Endothelial cell of umbilical vein (primary cell): ENCODE measurements around the gene ARF4. TPM values are rescaled to one million over a fixed set of nuclear protein-coding genes. Genes with fewer than 3 reads are reported as not detected.

Experiments
- BruUV-seq: library from RNA; stranded (reverse); fragments of 400-500 nt; replicated peaks from 2 replicates; lab custom pipeline; 2021; lab: Mats Ljungman, UMichigan
- CTCF ChIA-PET: fragments of 300-600, 350-600 bp; sonication (Branson Sonifier 250); formaldehyde crosslinking; loops from one replicate; lab custom pipeline; 2021; ENCODE audit warnings: antibody characterized with exemption, inconsistent platforms; lab: Charles Lee
- POLR2A ChIA-PET: fragments of 300-600, 350-600 bp; sonication (Branson Sonifier 250); formaldehyde crosslinking; loops from one replicate; lab custom pipeline; 2021; ENCODE audit warnings: antibody characterized with exemption, inconsistent platforms; lab: Charles Lee
- DNase-seq: peaks from one replicate; pipeline ENCODE4 v3.0.0-alpha.2; 2011; ENCODE audit warnings: low read depth, low spot score
- FAIRE-seq: peaks from 2 replicates; lab custom pipeline; 2011; peaks lifted over from hg19 to GRCh38; lab: Jason Lieb, UNC
- H2AFZ ChIP-seq: 2 replicates; pipeline ENCODE4 v1.6.0; 2012; ENCODE audit warnings: low read depth, low read length, control low read depth, inconsistent platforms
- H3K27ac ChIP-seq: 2 replicates; pipeline ENCODE4 v1.5.1; 2011; ENCODE audit warnings: low read depth, mild to moderate bottlenecking, control low read depth, low read length, moderate library complexity; ENCODE audit not compliant: insufficient read depth
- H3K27me3 ChIP-seq, 2 experiments: 2 replicates each; pipeline versions ENCODE4 v1.6.0 to v1.6.1; 2011; ENCODE audit warnings: low read length in 2 of 2, mixed read lengths in 1 of 2; ENCODE audit not compliant: control insufficient read depth in 2 of 2, insufficient read depth in 2 of 2
- H3K36me3 ChIP-seq, 2 experiments: 2 replicates in 1 of 2; 3 replicates in 1 of 2; pipeline ENCODE4 v1.5.1; 2011; ENCODE audit warnings: low read length in 2 of 2, mild to moderate bottlenecking in 1 of 2, moderate library complexity in 1 of 2; ENCODE audit not compliant: control insufficient read depth in 2 of 2, insufficient read depth in 2 of 2; ENCODE audit errors: extremely low read depth in 1 of 2
- H3K4me1 ChIP-seq: 3 replicates; pipeline ENCODE4 v1.5.1; 2011; ENCODE audit warnings: mild to moderate bottlenecking, low read length; ENCODE audit not compliant: control insufficient read depth, insufficient read depth; ENCODE audit errors: extremely low read depth
- H3K4me2 ChIP-seq: 2 replicates; pipeline ENCODE4 v1.6.1; 2011; ENCODE audit warnings: low read length, control low read depth, mixed read lengths; ENCODE audit not compliant: insufficient read depth
- H3K4me3 ChIP-seq, 3 experiments: fragments of 200-600 bp in 1 of 3; sonication (generic), shearing (Covaris generic) in 1 of 3; replicated peaks in 1 of 3; 2 replicates each; pipeline ENCODE4 v1.5.1; 2011 to 2016; ENCODE audit warnings: control low read depth in 3 of 3, low read length in 3 of 3, mild to moderate bottlenecking in 2 of 3, inconsistent platforms in 1 of 3, low read depth in 1 of 3, moderate library complexity in 1 of 3; ENCODE audit not compliant: insufficient read depth in 1 of 3
- H3K79me2 ChIP-seq: 2 replicates; pipeline ENCODE4 v1.6.0; 2012; ENCODE audit warnings: low read length, inconsistent platforms; ENCODE audit not compliant: control insufficient read depth, insufficient read depth
- H3K9ac ChIP-seq: replicated peaks from 2 replicates; pipeline ENCODE3; 2011; ENCODE audit warnings: low read length, control low read depth; ENCODE audit not compliant: insufficient read depth; ENCODE audit errors: extremely low read depth
- H3K9me1 ChIP-seq: replicated peaks from 3 replicates; pipeline ENCODE4 v1.6.0; 2011; ENCODE audit warnings: mild to moderate bottlenecking, low read length; ENCODE audit not compliant: control insufficient read depth, insufficient read depth; ENCODE audit errors: extremely low read depth
- H3K9me3 ChIP-seq: replicated peaks from 2 replicates; pipeline ENCODE4 v1.5.1; 2012; ENCODE audit warnings: low read length, inconsistent platforms; ENCODE audit not compliant: control insufficient read depth, insufficient read depth
- H4K20me1 ChIP-seq: replicated peaks from 2 replicates; pipeline ENCODE3; 2011; ENCODE audit warnings: mild to moderate bottlenecking, low read length; ENCODE audit not compliant: control insufficient read depth, insufficient read depth; ENCODE audit errors: extremely low read depth
- EZH2 ChIP-seq: IDR thresholded peaks from 2 replicates; pipeline ENCODE4 v1.6.1; 2012; ENCODE audit warnings: borderline replicate concordance, low read depth, mild to moderate bottlenecking, moderate library complexity, low read length, inconsistent platforms; ENCODE audit not compliant: severe bottlenecking
- FOS ChIP-seq: IDR thresholded peaks from 2 replicates; pipeline ENCODE4 v1.6.1; 2011; ENCODE audit warnings: mild to moderate bottlenecking, low read length, moderate library complexity, borderline replicate concordance; ENCODE audit not compliant: insufficient read depth
- GATA2 ChIP-seq: IDR thresholded peaks from 2 replicates; pipeline ENCODE4 v1.7.0; 2011; ENCODE audit warnings: low read depth, mild to moderate bottlenecking, moderate library complexity, mixed read lengths, low read length; ENCODE audit not compliant: insufficient read length, insufficient read depth
- JUN ChIP-seq: IDR thresholded peaks from 2 replicates; pipeline ENCODE4 v1.6.1; 2011; ENCODE audit warnings: borderline replicate concordance, low read depth; ENCODE audit not compliant: insufficient read length, insufficient read depth
- POLR2A ChIP-seq: IDR thresholded peaks from 2 replicates; pipeline ENCODE4 v1.6.1; 2012; ENCODE audit warnings: low read depth, mild to moderate bottlenecking, control low read depth, low read length
- dilution Hi-C: fragments of 300-500 bp; cut with MboI; formaldehyde crosslinking; loops from one replicate; pipeline ENCODE4 v1.15.0; 2019; ENCODE audit warnings: low sequenced_read_pairs; ENCODE audit not compliant: extremely low pct_ligation_motif_present
- intact Hi-C: fragments of 100-400 bp; cut with micrococcal nuclease; formaldehyde crosslinking; loops from one replicate; pipeline ENCODE4 v1.10.0; 2022
- polyA plus RNA-seq, 4 experiments: library from polyadenylated mRNA; depleted of rRNA in 3 of 4; stranded (reverse) in 3 of 4; unstranded in 1 of 4; fragments of >200 nt; gene quantifications; 2 replicates each; pipeline versions ENCODE4 v1.2.1 to v1.2.3, GENCODE V29; 2011 to 2012; ENCODE audit warnings: missing spikeins in 1 of 4
- total RNA-seq: library from RNA; stranded (reverse); gene quantifications from 2 replicates; pipeline ENCODE4 v1.2.3, GENCODE V29; 2021
- TF ChIP-seq, protein P1 (sequence below), 2 donors: IDR thresholded peaks; 1 replicate in 1 of 2; 2 replicates in 1 of 2; pipeline ENCODE4 v1.5.1; 2011; ENCODE audit warnings: low read length in 2 of 2, mild to moderate bottlenecking in 2 of 2, moderate library complexity in 2 of 2, control low read depth in 1 of 2, inconsistent platforms in 1 of 2, low read depth in 1 of 2; ENCODE audit not compliant: insufficient read depth in 1 of 2; ENCODE audit errors: extremely low read depth in 1 of 2
- TF ChIP-seq, protein P2 (sequence below): IDR thresholded peaks from 2 replicates; pipeline ENCODE4 v1.6.1; 2011; ENCODE audit not compliant: insufficient read depth, insufficient read length

Gene ARF4
- total and polyA plus RNA-seq, 2 donors (not counting 3 experiments of a cell fraction or from before 2014, with no cell fraction given) = 239 to 249 TPM

DNA sequence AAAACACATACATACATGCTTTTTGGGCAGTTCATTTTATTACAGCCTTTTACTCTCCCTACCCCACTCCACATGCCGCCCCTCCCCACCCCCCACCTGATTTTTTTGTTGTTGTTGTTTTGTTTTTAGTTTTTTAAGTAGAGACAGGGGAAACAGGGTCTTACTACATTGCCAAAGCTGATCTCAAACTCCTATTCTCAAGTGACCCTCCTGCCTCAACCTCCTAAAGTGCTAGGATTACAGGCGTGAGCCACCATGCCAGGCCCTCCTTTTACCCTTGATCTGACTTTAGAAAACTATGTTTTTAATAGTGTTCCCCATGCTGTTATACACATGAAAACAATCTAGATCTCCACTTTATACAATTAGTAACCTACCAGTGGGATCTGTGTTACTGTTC lies 26.3 kb downstream of the ARF4 start:
- POLR2A ChIA-PET = no interaction called here
- Histone ChIP-seq H3K4me1 (peaks cover 5% of the 10 kb centered on the region), H2AFZ (no peak overlapping the region), H3K4me3 (no peak overlapping the region), H3K36me3 (peaks cover 18 to 28% of the 10 kb centered on the region in 2 experiments), H3K4me2 (no peak overlapping the region), H3K9me3 (no peaks in the 10 kb centered on the region), H3K9me1 (no peaks in the 10 kb centered on the region), H4K20me1 (peaks cover 2% of the 10 kb centered on the region), H3K27ac (no peak overlapping the region), H3K9ac (no peak overlapping the region), H3K79me2 (peaks cover 16% of the 10 kb centered on the region), H3K27me3 (no peaks in the 10 kb centered on the region)
- no TSS peak for BruUV-seq
- CTCF ChIA-PET = no interaction called here
- intact Hi-C loops (no loop called here), dilution Hi-C loops (no loop called here)
- DNase-seq = no peak
- TF ChIP-seq GATA2 (no peak), POLR2A (no peak), JUN (no peak)
- TF ChIP-seq, protein P1, sequence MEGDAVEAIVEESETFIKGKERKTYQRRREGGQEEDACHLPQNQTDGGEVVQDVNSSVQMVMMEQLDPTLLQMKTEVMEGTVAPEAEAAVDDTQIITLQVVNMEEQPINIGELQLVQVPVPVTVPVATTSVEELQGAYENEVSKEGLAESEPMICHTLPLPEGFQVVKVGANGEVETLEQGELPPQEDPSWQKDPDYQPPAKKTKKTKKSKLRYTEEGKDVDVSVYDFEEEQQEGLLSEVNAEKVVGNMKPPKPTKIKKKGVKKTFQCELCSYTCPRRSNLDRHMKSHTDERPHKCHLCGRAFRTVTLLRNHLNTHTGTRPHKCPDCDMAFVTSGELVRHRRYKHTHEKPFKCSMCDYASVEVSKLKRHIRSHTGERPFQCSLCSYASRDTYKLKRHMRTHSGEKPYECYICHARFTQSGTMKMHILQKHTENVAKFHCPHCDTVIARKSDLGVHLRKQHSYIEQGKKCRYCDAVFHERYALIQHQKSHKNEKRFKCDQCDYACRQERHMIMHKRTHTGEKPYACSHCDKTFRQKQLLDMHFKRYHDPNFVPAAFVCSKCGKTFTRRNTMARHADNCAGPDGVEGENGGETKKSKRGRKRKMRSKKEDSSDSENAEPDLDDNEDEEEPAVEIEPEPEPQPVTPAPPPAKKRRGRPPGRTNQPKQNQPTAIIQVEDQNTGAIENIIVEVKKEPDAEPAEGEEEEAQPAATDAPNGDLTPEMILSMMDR (IDR thresholded peaks at IDR 0.05; ENCODE audit: extremely low read depth in 1 of 2, insufficient read depth in 1 of 2, low read depth in 1 of 2, low read length in 2 of 2) = no peak
- no peak for FAIRE-seq

DNA sequence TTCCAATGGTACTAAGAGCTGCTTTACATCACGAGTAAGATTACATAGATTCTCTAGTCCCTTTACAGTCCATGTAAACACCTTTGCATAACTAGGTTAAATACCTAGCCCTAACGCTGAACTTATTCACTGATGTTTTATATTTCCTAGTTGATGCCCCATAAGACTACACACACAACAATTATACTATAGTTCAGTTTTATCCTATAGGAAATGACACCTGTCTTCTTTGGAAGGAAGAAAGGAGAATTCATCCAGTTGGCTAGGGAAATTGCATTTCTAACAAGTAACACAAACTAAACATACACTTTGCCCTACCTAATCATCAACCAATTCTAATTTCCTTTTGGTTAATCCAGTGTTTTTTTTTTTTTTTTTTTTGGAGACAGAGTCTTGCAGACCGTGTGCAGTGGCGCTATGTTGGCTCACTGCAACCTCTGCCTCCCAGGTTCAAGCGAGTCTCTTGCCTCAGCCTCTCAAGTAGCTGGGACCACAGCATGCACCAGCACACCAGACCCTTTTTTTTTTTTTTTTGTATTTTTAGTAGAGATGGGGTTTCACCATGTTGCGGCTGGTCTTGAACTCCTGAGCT lies 27.2 kb downstream of the ARF4 start:
- no TSS peak for BruUV-seq
- no peak overlapping the region for H3K4me3 ChIP-seq
- H4K20me1 ChIP-seq = peaks cover 2% of the 10 kb centered on the region
- no peak for DNase-seq
- H3K79me2 ChIP-seq = peaks cover 9% of the 10 kb centered on the region
- no peaks in the 10 kb centered on the region for H3K27me3 ChIP-seq
- dilution Hi-C loops = no loop called here
- TF ChIP-seq, protein P2, sequence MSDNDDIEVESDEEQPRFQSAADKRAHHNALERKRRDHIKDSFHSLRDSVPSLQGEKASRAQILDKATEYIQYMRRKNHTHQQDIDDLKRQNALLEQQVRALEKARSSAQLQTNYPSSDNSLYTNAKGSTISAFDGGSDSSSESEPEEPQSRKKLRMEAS = no peak
- no peak for TF ChIP-seq FOS
- TF ChIP-seq EZH2 = no peak
- no peak for TF ChIP-seq POLR2A
- no peak overlapping the region for H3K9ac ChIP-seq
- H3K9me1 ChIP-seq = no peaks in the 10 kb centered on the region
- peaks cover 18 to 20% of the 10 kb centered on the region in 2 experiments for H3K36me3 ChIP-seq
- H3K27ac ChIP-seq = no peak overlapping the region
- FAIRE-seq = no peak
- ChIA-PET CTCF (interaction anchor here (1.0 to 1.3 kb wide), 5 partner anchors 8 to 283 kb away, joined by 3 to 5 read pairs (median 3); no protein-coding TSS in a partner anchor), POLR2A (interaction anchor here (0.6 to 0.7 kb wide), 3 partner anchors 10 to 452 kb away, joined by 3 to 7 read pairs (median 6); no protein-coding TSS in a partner anchor)
- H2AFZ ChIP-seq = no peak overlapping the region
- peaks cover 5% of the 10 kb centered on the region for H3K4me1 ChIP-seq
- H3K4me2 ChIP-seq = no peak overlapping the region
- intact Hi-C loops = no loop called here
- no peaks in the 10 kb centered on the region for H3K9me3 ChIP-seq
